ENCODE results near the gene SLC35G4.
"Not testable (repeated sequence)": the region's sequence is repeated elsewhere in the genome, so short reads cannot be mapped to it uniquely, and the experiment has no call there.

The SLC35G4 gene

GRCh38 chr18:11609488-11609887 lies at the start of gene SLC35G4:
TSS of gene SLC35G4 (plus strand) at chr18:11609596. CDS start at chr18:11609596, 0 bp downstream.
- DNase-seq (ENCODE audit: low read depth), result not testable (repeated sequence)

DNA sequence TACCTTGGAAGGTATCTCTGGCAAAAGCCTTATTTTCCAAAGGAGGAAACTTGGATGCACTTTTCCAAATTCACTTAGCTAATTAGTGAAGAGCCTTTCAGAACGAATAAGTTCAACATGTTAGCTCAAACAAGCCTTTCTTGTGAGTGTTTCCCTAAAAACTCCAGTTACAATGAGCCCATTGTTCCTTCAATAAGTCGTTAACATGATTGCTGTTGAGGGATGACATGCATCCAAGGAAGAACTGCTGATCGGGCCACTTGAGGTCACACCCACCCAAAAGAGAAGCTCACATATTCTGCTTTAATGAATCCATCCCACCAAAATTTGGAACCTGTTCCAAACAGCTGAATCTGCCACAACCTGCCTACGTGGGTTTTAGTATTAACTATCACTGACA lies 48.1 kb upstream of the SLC35G4 start:
- DNase-seq (ENCODE audit: low read depth), result no peak

- DNase-seq (ENCODE audit: low read depth), result no peak
These were observed 43.7 kb upstream of the SLC35G4 start for GRCh38 chr18:11565716-11566115.

GRCh38 chr18:11566236-11566965 lies 43.0 kb upstream of the SLC35G4 start:
- no peak for DNase-seq (ENCODE audit: low read depth)

- DNase-seq (ENCODE audit: low read depth), result no peak
These were observed 42.0 kb upstream of the SLC35G4 start for GRCh38 chr18:11567396-11567795.

DNA sequence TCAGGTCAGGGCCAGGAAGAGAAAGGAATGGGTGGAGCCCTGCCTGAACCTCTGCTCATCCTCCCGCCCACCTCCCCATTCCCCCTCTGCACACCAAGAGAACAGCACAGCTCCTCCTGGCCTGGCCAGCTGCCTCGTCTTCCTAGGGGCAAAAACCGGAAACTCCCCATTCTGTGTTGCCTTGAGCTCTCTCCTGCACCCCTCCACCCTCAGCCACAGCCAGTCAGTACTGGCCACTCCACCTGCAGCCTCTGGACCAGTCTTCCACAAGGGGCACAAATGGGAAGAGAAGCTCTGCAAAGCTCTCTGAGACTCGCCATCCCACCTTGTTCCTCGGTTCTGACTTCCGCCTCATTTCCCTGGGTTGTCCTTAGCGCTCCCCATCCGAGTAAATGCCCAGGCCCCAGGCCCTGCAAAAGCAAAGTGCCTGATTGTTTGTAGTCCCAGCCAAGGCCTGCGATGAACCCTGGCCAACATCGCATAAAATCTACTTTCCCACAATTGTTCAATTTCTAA lies 39.3 kb upstream of the SLC35G4 start:
- no peak for DNase-seq (ENCODE audit: low read depth)

GRCh38 chr18:11570769-11571412 lies 38.5 kb upstream of the SLC35G4 start:
- no peak for DNase-seq (ENCODE audit: low read depth)

DNA sequence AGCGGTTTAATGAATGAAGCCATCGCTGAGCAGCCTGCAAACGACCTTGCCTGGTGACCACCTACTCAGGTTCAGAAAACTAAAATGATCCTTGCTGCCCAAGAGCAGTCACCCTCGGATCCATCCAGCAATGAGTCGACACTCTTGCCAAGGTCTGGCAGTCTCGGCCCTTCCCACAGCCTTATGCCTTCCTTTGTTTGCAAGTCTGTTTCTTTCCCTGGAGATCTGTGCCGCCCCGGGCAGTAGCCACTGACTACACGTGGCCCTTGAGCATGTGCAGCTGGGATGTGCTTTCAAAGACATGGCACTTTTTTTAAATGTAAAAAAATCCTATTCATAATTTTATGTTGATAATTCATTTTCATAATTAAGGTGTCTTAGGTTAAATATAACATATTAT lies 37.2 kb upstream of the SLC35G4 start:
- no peak for DNase-seq (ENCODE audit: low read depth)

DNA sequence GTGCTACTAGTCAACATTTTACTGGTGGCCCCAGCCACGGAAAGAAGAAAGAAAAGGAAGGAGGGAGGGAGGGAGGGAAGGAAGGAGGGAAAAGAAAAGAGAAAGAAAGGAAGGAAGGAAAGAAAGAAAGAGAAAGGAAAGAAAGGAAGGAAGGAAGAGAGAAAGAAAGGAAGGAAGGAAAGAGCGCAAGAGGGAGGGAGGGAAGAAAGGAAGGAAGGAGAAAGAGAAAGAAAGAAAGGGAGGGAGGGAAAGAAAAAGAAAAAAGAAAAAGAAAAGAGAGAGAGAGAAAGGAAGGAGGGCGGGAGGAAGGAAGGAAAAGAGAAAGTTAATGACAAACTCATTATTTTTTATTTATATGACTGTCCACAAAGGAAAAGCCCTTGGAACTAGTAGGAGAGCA lies 34.9 kb upstream of the SLC35G4 start:
- DNase-seq (ENCODE audit: low read depth), result no peak

DNA sequence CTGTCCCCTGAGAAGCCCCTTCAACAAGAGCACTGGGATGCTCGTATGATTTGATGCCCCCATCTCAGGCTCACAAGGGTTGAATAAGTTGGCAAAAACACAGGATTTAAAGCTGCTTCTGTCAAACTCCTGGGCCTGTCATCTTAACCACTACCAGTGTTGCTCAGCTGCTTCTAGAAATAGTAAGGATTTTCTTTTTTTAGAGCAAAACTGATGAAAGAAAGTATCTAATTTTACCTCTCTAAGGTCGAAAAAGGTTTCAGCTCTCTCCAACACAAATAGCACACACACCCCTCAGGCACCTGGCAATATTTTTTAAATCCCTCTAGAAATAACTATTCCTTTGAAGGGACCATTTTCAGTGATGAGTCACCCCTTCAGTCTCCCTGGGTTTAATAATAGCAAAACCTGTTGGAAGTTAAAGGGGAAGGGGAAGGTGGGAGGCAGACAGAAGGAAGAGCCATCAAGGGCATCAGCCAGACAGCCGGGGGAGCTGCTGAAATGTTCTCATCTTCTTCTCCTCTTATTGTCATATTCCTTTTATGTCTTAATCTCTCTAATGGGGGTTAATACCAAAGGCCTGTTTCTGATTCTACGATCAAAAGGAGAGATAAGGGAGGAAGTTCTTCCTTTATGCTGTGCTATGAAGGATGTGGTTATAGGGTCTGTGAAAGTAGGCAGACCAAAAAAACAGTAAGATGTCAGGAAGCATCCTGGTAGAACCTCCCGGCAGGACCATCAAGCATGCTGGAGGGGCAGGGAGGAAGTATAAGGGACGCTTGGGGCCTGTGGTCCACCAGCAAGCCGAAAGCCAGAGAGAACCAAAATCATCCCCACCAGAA lies 31.9 kb upstream of the SLC35G4 start:
- DNase-seq (ENCODE audit: low read depth), result no peak

DNA sequence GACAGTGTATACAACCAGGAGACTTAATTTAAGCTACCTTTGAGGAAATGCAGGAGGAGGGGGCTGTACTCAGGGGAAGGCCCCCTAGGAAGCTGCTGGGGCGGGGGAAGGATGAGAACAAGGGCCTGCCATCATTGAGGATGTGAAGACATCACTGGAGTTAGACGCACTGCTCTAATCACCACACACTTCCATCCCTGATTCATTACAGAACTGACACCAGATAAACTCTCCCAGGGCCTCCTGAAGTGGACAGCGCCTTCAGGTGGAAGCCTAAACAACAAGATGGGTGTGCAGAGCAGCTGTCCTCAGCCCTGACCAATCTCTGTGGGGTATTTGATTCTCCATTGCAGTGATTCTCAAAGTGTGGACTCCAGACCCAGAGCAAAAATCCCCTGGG lies 30.6 kb upstream of the SLC35G4 start:
- DNase-seq (ENCODE audit: low read depth), result no peak

DNA sequence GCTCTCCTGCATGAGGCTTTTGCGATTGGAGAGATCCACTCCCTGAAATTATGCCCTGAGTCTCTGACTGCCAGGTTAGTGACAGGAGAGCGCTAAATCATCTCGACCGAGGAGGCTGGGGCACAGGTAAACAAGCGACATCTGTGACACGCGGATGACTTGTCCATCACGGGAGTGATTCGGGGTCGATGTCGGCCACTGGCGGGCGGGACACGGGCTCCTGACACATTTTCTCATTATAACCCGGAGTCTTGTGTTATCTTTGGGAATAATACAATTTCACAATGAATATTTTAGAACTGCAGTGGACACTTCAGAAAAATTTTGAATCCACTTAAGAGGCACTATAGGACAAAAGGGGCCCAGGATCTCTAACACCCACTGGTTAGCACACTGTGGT lies 29.5 kb upstream of the SLC35G4 start:
- no peak for DNase-seq (ENCODE audit: low read depth)

- no peak for DNase-seq (ENCODE audit: low read depth)
These were observed 28.1 kb upstream of the SLC35G4 start for GRCh38 chr18:11581286-11581685.

- no peak for DNase-seq (ENCODE audit: low read depth)
These were observed 23.8 kb upstream of the SLC35G4 start for GRCh38 chr18:11585596-11585995.

DNA sequence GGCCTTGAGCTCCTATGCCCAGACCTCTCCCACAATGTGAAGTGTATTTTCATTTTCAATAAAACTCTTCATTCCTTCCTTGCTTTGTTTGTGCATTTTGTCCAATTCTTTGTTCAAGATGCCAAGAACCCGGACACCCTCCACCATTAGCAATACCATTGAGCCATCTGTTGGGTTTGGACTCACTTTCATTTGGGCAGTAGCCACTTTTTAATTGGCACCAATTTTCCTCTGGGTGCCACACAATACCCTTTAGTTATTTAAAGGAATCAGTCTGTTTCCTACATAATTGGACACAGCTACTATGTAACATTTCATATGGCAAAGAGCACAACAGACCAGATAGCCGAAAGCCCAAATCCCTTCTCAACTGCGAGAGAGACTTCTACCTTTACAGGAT lies 22.5 kb upstream of the SLC35G4 start:
- no peak for DNase-seq (ENCODE audit: low read depth)

DNA sequence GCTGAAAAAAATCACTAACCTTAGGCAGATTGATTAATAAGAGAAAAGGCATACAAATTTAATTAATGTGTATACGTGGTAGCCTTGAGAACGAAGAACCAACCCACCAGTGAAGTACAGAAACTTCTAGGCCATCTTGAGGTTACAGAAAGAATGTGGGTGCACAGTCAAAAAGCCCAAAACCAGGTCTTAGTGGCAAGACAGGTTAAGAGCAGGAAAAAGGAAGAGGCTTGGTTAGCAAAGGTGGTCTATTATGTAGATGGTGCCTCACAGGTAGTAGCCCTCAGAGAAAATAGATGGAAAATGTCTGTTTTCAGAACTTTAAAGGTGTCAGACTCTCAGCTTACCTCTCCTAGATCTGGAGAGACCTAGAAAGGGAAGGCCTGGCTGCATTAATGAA lies 22.0 kb upstream of the SLC35G4 start:
- DNase-seq (ENCODE audit: low read depth), result no peak

- no peak for DNase-seq (ENCODE audit: low read depth)
These were observed 21.6 kb upstream of the SLC35G4 start for GRCh38 chr18:11587846-11588245.

DNA sequence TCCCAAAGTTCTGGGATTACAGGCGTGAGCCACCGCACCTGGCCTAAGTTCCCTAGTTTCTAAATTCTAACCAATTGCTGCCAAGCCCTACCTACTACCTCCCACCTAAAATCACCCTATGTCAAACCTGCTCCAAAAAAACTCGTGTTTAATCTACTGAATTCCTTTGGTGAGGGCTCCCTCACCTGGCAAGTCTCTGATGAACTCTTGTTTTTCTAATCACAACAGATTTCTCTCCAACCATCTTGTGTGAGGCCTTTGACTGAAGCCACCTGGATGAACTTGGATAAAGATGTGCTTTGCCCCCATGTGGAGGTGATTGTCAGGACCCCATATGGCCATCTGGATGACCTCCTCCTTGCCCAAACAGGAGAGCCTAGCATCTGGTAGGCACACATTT lies 17.4 kb upstream of the SLC35G4 start:
- no peak for DNase-seq (ENCODE audit: low read depth)

GRCh38 chr18:11600321-11600720 lies 9.1 kb upstream of the SLC35G4 start:
- no peak for DNase-seq (ENCODE audit: low read depth)

- DNase-seq (ENCODE audit: low read depth), result no peak
These were observed 1.5 kb upstream of the SLC35G4 start for GRCh38 chr18:11607906-11608305.

DNA sequence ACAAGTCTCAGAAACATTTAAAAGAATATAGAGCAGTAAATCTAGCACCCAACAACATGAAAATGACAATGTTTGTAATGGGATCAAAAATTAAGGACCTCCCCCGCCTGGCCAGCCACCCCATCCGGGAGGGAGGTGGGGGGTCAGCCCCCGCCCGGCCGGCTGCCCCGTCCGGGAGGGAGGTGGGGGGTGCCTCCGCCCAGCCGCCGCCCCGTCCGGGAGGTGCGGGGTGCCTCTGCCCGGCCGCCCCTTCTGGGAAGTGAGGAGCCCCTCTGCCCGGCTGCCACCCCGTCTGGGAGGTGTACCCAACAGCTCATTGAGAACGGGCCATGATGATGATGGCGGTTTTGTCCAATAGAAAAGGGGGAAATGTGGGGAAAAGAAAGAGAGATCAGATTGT lies 778 bp upstream of the SLC35G4 start:
- not testable (repeated sequence) for DNase-seq (ENCODE audit: low read depth)

- not testable (repeated sequence) for DNase-seq (ENCODE audit: low read depth)
These were observed 3.7 kb downstream of the SLC35G4 start for GRCh38 chr18:11613073-11613472.

GRCh38 chr18:11613611-11614010 lies 4.2 kb downstream of the SLC35G4 start:
- not testable (repeated sequence) for DNase-seq (ENCODE audit: low read depth)
